ENCODE results near the gene CACNA1B.

CACNA1B gene

DNA sequence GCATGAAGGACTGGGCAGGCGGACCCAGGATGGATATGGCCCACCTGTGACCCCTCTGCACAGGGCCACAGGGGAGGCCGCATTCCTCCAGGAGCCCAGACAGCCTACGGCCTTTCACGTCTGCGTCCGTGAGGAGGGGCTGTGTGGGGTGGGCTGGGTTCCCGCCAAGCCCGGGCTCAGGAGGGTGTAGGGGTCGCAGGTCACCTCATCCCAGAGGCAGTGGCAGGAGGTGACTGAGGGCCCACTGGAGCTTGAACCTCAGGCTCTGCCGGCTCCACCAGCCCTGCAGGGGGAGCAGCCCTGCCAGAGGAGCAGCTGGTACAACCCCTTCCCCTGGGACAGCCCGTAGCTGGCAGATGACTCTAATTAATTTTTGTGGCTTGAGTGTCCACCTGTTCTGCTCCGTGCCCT is 40.7 kb upstream of the CACNA1B start:
- Histone ChIP-seq H3K36me3 (ENCODE audit: control insufficient read depth, low read depth, low read length) (peaks cover 20% of the 10 kb centered on the region), H3K9me3 (ENCODE audit: control insufficient read depth, low read depth, low read length) (no peaks in the 10 kb centered on the region), H3K9ac (ENCODE audit: low read length) (no peak overlapping the region), H3K4me3 (ENCODE audit: low read length) (no peak overlapping the region), H3K27ac (ENCODE audit: low read length) (no peak overlapping the region), H3K27me3 (ENCODE audit: control insufficient read depth, insufficient read depth, low read length) (no peaks in the 10 kb centered on the region), H3K4me1 (ENCODE audit: control insufficient read depth, low read depth, low read length) (no peaks in the 10 kb centered on the region)

DNA sequence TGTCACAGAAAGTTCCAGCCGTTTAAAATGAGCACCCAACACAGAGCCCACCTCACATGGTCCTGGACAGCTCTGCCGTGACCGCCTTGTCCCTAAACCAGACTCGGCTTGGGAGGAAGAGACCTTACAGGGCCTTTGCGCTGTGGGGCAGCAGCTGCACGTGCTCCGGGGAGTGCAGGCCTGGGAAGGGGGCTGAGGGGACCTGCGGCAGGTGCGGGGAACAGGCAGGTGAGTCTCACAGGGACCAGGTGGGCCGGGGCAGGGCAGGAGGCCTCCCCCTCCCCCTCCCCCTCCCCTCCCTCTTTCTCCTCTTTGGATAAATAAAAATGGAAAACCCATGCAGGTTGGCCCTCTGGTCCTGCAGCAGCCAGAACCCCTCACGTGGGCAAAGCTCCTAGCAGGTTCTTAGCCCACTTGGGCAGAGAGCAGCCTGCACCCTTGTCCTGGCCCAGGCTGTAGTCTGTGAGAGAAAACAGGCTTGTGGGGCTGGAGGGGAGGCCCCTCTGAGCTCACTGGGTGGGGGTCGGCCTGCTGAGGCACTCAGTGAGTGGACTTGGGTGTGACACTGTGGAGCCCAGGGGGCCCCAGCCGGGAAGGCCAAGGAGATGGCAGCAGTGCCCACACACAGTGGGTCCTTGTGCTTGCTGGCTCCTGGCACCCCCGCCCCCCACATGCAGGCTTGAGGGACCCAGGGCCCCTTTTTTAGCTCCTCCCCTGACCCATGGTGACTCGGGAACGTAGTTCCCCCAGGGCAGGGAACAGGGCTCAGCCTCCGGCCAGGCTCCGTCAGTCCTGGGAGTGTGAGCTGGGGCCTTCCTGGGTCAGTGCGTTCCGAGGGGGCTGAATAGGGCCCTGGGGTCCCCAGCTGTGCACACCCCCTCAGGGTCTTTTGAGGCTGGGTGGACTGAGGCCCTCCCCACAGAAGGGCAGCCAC is 40.0 kb upstream of the CACNA1B start:
- Histone ChIP-seq H3K9me3 (ENCODE audit: control insufficient read depth, low read depth, low read length) (no peaks in the 10 kb centered on the region), H3K27me3 (ENCODE audit: control insufficient read depth, insufficient read depth, low read length) (no peaks in the 10 kb centered on the region), H3K27ac (ENCODE audit: low read length) (no peak overlapping the region), H3K36me3 (ENCODE audit: control insufficient read depth, low read depth, low read length) (peaks cover 18% of the 10 kb centered on the region), H3K9ac (ENCODE audit: low read length) (no peak overlapping the region), H3K4me1 (ENCODE audit: control insufficient read depth, low read depth, low read length) (no peaks in the 10 kb centered on the region), H3K4me3 (ENCODE audit: low read length) (no peak overlapping the region)

DNA sequence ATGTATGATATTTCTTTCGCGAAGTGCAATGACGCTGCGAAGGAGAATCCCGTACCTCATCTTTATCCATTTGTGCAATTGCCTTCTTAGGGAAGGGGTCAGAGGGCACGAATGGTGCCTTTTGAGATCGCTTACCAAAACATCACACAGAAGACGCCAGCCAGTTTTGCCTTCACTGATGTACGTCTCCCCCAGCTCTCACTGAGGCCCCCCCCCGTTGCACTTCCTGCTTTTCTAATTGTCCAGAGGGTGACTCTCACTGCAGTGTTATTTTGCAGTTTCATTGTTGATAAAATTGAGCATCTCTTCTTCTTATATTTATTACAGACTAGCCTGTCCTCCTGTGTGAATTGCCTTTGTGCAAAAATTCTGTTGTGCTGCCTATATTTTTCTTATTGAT is 39.0 kb upstream of the CACNA1B start:
- no peak overlapping the region for H3K27ac ChIP-seq (ENCODE audit: low read length)
- H3K9me3 ChIP-seq (ENCODE audit: control insufficient read depth, low read depth, low read length), result no peaks in the 10 kb centered on the region
- H3K4me3 ChIP-seq (ENCODE audit: low read length), result no peak overlapping the region
- no peaks in the 10 kb centered on the region for H3K4me1 ChIP-seq (ENCODE audit: control insufficient read depth, low read depth, low read length)
- H3K9ac ChIP-seq (ENCODE audit: low read length), result no peak overlapping the region
- peaks cover 17% of the 10 kb centered on the region for H3K36me3 ChIP-seq (ENCODE audit: control insufficient read depth, low read depth, low read length)
- H3K27me3 ChIP-seq (ENCODE audit: control insufficient read depth, insufficient read depth, low read length), result no peaks in the 10 kb centered on the region

DNA sequence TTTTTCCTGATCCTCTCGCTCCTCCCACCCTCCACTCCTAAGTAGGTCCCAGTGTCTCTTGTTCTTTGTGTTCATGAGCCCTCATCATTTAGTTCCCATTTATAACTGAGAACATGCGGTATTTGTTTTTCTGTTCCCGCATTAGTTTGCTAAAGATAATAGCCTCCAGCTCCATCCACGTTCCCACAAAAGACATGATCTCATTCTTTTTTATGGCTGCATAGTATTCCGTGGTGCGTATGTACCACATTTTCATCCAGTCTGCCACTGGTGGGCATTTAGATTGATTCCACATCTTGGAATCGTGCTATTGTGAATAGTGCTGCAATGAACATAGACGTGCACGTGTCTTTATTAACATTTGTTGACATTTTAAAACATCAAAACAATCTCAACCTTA is 34.2 kb upstream of the CACNA1B start:
- Histone ChIP-seq H3K4me3 (ENCODE audit: low read length) (no peak overlapping the region), H3K36me3 (ENCODE audit: control insufficient read depth, low read depth, low read length) (no peaks in the 10 kb centered on the region), H3K9ac (ENCODE audit: low read length) (no peak overlapping the region), H3K9me3 (ENCODE audit: control insufficient read depth, low read depth, low read length) (no peaks in the 10 kb centered on the region), H3K4me1 (ENCODE audit: control insufficient read depth, low read depth, low read length) (no peaks in the 10 kb centered on the region), H3K27ac (ENCODE audit: low read length) (no peak overlapping the region), H3K27me3 (ENCODE audit: control insufficient read depth, insufficient read depth, low read length) (no peaks in the 10 kb centered on the region)

DNA sequence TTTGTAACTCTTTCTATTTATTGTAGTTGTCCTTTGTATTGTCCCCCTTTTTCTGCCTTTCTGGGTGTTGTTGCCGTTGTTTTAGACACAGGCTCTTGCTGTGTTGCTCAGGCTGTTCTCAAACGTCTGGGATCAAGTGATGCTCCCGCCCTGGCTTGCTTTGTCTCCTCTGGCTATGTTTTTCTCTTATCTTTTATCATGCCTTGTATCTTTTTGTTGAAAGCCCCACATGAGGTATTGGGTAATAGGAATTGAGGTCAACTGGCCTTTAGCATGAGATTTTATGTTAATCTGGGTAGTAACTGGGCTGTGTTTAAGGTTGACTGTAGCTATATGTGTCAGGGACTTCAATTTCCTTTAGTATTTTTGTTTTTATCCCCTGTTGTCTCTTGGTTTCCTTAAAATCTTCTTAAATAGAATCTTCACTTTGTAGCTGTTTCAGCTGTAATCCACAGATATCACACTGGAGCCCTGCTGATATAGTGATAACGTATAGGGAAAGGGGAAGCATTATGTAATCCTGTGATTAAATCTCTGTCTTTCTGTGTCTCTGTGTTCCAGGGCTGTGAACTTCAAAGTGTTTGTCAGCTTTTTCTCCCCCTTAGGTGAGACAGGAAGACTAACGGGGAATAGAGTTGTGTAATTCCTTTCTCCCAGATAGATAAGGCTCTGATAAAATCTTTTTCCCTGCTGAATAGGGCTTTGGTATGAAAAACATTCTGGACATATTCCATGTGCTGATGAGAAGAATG is 25.9 kb upstream of the CACNA1B start:
- H3K27ac ChIP-seq (ENCODE audit: low read length), result no peak overlapping the region
- H3K9me3 ChIP-seq (ENCODE audit: control insufficient read depth, low read depth, low read length), result no peaks in the 10 kb centered on the region
- H3K36me3 ChIP-seq (ENCODE audit: control insufficient read depth, low read depth, low read length), result no peaks in the 10 kb centered on the region
- no peak overlapping the region for H3K9ac ChIP-seq (ENCODE audit: low read length)
- H3K4me1 ChIP-seq (ENCODE audit: control insufficient read depth, low read depth, low read length), result no peaks in the 10 kb centered on the region
- H3K4me3 ChIP-seq (ENCODE audit: low read length), result no peak overlapping the region
- no peaks in the 10 kb centered on the region for H3K27me3 ChIP-seq (ENCODE audit: control insufficient read depth, insufficient read depth, low read length)

DNA sequence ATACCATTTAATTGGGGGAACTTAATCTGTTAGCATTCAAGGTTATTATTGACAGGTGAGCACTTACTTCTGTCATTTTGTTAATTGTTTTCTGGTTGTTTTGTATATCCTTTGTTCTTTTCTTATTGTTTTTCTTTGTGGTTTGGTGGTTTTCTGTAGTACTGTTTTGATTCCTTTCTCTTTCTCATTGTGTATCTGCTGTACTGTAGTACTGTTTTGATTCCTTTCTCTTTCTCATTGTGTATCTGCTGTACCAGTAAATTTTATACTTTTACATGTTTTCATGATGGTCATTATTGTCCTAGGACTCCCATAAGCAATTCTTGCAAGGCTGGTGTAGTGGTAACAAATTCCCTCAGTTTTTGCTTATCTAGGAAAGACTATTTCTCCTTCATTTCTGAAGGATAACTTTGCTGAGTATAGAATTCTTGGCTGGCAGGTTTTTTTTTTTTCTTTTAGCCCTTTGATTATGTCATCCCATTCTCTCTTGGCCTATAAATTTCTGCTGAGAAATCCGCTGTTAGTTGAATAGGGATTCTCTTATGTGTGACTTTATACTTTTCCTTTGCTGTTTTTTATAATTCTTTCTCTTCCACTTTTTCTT is 24.1 kb upstream of the CACNA1B start:
- Histone ChIP-seq H3K4me1 (ENCODE audit: control insufficient read depth, low read depth, low read length) (no peaks in the 10 kb centered on the region), H3K27me3 (ENCODE audit: control insufficient read depth, insufficient read depth, low read length) (no peaks in the 10 kb centered on the region), H3K27ac (ENCODE audit: low read length) (no peak overlapping the region), H3K9me3 (ENCODE audit: control insufficient read depth, low read depth, low read length) (no peaks in the 10 kb centered on the region), H3K36me3 (ENCODE audit: control insufficient read depth, low read depth, low read length) (no peaks in the 10 kb centered on the region), H3K9ac (ENCODE audit: low read length) (no peak overlapping the region), H3K4me3 (ENCODE audit: low read length) (no peak overlapping the region)

DNA sequence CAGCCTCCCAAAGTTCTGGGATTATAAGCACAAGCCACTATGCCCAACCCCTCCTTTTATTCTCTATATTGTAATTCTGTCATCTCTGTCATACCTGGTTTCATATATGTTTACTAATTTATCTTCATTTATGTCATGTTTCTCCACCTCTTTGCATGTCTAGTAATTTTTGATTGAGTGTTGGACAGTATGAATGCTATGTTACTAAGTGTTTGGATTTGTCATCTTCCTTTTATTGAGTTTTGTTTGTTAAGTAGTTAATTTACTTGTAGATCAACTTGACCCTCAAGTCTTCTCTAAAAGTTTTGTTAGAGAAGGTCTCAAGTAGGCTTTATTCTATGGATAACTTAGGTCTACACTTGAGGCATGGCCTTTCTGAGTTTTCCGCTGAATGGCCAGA is 17.2 kb upstream of the CACNA1B start:
- Histone ChIP-seq H3K27me3 (ENCODE audit: control insufficient read depth, insufficient read depth, low read length) (no peaks in the 10 kb centered on the region), H3K4me1 (ENCODE audit: control insufficient read depth, low read depth, low read length) (no peaks in the 10 kb centered on the region), H3K36me3 (ENCODE audit: control insufficient read depth, low read depth, low read length) (no peaks in the 10 kb centered on the region)

DNA sequence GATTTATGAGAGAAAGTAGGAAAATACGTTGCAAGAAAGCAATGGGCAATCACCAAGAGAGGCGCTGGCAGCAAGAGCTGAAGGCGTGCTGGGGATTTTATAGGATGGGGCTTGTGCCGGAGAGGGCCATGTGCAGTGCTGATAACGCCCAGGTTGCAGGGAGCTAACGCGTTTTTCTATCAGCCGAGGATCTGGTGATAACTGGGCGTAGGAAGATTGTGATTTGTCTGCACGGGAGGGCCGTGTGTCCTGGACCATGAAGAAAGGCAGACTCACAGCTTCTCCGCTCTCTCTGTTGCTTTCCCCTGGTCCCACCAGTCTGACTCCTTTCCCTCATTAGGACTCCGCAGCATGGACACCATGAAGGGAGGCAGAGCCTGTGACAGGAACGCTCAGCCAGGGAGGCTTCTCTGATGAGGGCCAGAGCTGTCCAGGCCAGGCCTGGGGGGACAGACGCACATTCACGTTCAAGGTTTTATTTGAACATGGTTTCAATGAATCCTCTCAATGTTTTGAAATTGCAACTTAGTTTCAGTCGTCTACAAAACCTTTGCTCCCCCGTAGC is 11.9 kb upstream of the CACNA1B start:
- no peaks in the 10 kb centered on the region for H3K9me3 ChIP-seq (ENCODE audit: control insufficient read depth, low read depth, low read length)
- no peaks in the 10 kb centered on the region for H3K4me1 ChIP-seq (ENCODE audit: control insufficient read depth, low read depth, low read length)
- H3K27ac ChIP-seq (ENCODE audit: low read length), result no peak overlapping the region
- no peak overlapping the region for H3K4me3 ChIP-seq (ENCODE audit: low read length)
- H3K36me3 ChIP-seq (ENCODE audit: control insufficient read depth, low read depth, low read length), result no peaks in the 10 kb centered on the region
- no peak overlapping the region for H3K9ac ChIP-seq (ENCODE audit: low read length)
- no peaks in the 10 kb centered on the region for H3K27me3 ChIP-seq (ENCODE audit: control insufficient read depth, insufficient read depth, low read length)

More for the DNA sequence above, 17.2 kb upstream of the CACNA1B start:
- H3K27ac ChIP-seq (ENCODE audit: low read length), result no peak overlapping the region
- no peaks in the 10 kb centered on the region for H3K9me3 ChIP-seq (ENCODE audit: control insufficient read depth, low read depth, low read length)
- H3K9ac ChIP-seq (ENCODE audit: low read length), result no peak overlapping the region
- no peak overlapping the region for H3K4me3 ChIP-seq (ENCODE audit: low read length)

DNA sequence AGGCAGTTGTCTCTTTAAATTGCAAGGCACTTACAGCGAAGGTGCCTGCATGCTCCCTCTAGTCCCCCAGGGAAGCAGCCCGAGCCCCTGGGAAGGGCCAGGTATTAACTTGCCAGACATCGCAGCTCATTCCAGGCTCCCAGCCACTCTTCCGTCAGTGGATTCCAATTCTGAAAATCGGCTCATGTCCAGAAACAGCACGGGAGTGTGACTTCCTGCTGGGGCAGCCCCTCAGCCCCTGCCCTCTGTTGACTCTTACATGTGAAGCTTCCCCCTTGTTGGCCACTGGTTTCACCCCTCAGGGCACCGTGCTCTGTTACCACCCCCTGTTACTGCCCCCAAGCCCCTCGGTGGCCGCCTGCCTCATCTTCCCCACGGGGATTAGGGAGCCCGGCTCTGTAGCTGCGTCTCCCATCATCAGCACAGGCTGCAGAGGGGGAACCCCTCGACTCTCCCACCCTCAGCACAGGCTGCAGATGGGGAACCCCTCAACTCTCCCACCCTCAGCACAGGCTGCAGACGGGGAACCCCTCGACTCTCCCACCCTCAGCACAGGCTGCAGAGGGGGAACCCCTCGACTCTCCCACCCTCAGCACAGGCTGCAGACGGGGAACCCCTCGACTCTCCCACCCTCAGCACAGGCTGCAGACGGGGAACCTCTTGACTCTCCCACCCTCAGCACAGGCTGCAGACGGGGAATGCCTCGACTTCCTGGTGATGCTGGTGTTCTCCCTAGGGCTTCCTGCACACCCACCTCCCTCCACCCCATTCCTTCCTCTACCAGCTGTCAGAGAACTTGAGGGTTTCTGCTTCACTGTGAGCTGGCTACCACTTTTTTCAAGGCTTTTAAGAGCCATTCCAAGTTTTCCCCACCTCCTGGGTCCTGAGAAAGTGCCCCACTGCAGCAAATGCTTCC is 11.1 kb upstream of the CACNA1B start:
- Histone ChIP-seq H3K4me3 (ENCODE audit: low read length) (no peak overlapping the region), H3K9me3 (ENCODE audit: control insufficient read depth, low read depth, low read length) (no peaks in the 10 kb centered on the region), H3K27me3 (ENCODE audit: control insufficient read depth, insufficient read depth, low read length) (no peaks in the 10 kb centered on the region), H3K27ac (ENCODE audit: low read length) (no peak overlapping the region), H3K9ac (ENCODE audit: low read length) (no peak overlapping the region), H3K36me3 (ENCODE audit: control insufficient read depth, low read depth, low read length) (no peaks in the 10 kb centered on the region), H3K4me1 (ENCODE audit: control insufficient read depth, low read depth, low read length) (no peaks in the 10 kb centered on the region)

DNA sequence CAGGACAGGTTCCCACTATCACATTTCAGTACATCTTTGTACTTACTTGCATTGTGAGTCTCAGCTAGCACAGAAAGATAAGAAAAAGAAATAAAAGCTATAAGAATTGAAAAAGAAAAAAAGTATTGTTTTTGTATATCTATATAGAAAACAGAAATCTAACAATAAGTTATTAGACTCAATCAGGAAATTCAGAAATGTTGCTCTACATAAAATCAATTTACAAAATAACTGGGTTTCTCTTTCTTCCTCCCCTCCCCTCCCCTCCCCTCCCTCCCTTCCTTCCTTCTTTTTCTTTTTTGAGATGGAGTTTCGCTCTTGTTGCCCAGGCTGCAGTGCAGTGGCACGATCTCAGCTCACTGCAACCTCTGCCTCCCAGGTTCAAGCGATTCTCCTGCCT is 7.2 kb upstream of the CACNA1B start:
- Histone ChIP-seq H3K27ac (ENCODE audit: low read length) (no peak overlapping the region), H3K27me3 (ENCODE audit: control insufficient read depth, insufficient read depth, low read length) (peaks cover 8% of the 10 kb centered on the region), H3K4me1 (ENCODE audit: control insufficient read depth, low read depth, low read length) (no peaks in the 10 kb centered on the region), H3K36me3 (ENCODE audit: control insufficient read depth, low read depth, low read length) (no peaks in the 10 kb centered on the region), H3K4me3 (ENCODE audit: low read length) (no peak overlapping the region), H3K9ac (ENCODE audit: low read length) (no peak overlapping the region), H3K9me3 (ENCODE audit: control insufficient read depth, low read depth, low read length) (no peaks in the 10 kb centered on the region)
